ENCODE results near the gene FAM32A.

DNA sequence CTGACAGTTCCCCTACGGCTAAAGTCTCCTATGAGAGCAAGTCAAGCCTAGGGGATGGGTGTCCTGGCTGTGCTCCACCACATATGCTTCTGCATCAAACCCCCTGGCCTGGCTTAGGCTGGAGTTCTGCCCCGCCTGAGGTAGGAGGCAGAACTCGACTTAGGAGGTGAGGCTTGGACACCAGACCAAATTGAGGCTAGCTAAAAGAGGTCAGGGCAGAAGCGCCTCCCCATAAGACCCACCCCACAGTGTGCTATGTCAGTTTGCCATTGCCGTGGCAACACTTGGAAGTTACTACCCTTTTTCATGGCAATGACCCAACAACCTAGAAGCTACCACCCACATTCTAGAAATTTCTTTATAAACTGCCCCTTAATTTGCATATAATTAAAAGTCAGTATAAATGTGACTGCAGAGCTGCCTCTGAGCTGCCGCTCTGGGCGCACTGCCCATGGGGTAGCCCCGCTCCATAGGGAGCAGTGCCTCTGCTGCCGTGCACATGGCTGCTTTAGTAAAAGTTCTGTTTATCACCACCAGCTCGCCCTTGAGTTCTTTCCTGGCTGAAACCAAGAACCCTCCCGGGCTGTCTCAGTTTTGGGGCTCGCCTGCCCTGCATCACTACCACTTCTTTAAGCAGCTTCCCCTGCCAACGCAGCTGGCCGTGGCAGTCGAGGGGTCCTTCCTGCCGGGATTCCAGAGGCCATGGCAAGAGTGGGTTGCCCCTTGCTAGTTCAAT is 32.7 kb downstream of the FAM32A start:
- TF ChIP-seq CTCF (conservative IDR thresholded peaks at IDR 0.05; ENCODE audit: low read length) (no peak), EZH2phosphoT487 (IDR thresholded peaks at IDR 0.05; ENCODE audit: borderline replicate concordance) (no peak)
